HG03558 (cell line): ENCODE results near the gene GOSR2.
"Not testable (repeated sequence)": the region's sequence is repeated elsewhere in the genome, so short reads cannot be mapped to it uniquely, and the experiment has no call there.

Experiments
- ATAC-seq: cut with Tn5 transposase; IDR thresholded peaks from one replicate; pipeline ENCODE4 v1.9.1; 2021; ENCODE audit warnings: moderate number of reproducible peaks; ENCODE audit not compliant: unreplicated experiment; ENCODE audit errors: extremely low read depth

Gene GOSR2

GRCh38 chr17:46953191-46953590, 30.2 kb downstream of the GOSR2 start:
- ATAC-seq, result not testable (repeated sequence)

- no peak for ATAC-seq
Observed at GRCh38 chr17:46958041-46958591, 35.2 kb downstream of the GOSR2 start.

GRCh38 chr17:46960152-46960551, 37.2 kb downstream of the GOSR2 start:
- ATAC-seq, result no peak

- ATAC-seq, result no peak
Observed at GRCh38 chr17:46962374-46962790, 39.4 kb downstream of the GOSR2 start.

- no peak for ATAC-seq
Observed at GRCh38 chr17:46963571-46963970, 40.6 kb downstream of the GOSR2 start.

GRCh38 chr17:46964315-46965265, 41.6 kb downstream of the GOSR2 start:
- no peak for ATAC-seq

- ATAC-seq, result no peak
Observed at GRCh38 chr17:46968224-46968834, 45.4 kb downstream of the GOSR2 start.

GRCh38 chr17:46968896-46969295, 45.9 kb downstream of the GOSR2 start:
- no peak for ATAC-seq

- no peak for ATAC-seq
Observed at GRCh38 chr17:46971647-46972300, 48.8 kb downstream of the GOSR2 start.

GRCh38 chr17:46972346-46972745, 49.4 kb downstream of the GOSR2 start:
- ATAC-seq, result no peak

GRCh38 chr17:46974086-46974485, 51.1 kb downstream of the GOSR2 start:
- no peak for ATAC-seq

- no peak for ATAC-seq
Observed at GRCh38 chr17:46975287-46975686, 52.3 kb downstream of the GOSR2 start.

GRCh38 chr17:46976626-46977270, 53.8 kb downstream of the GOSR2 start:
- no peak for ATAC-seq

- ATAC-seq, result no peak
Observed at GRCh38 chr17:46977348-46977747, 54.4 kb downstream of the GOSR2 start.

- ATAC-seq, result no peak
Observed at GRCh38 chr17:46977750-46978488, 55.0 kb downstream of the GOSR2 start.

GRCh38 chr17:46978489-46979146, 55.7 kb downstream of the GOSR2 start:
- ATAC-seq, result no peak

- ATAC-seq, result no peak
Observed at GRCh38 chr17:46979147-46979863, 56.3 kb downstream of the GOSR2 start, which contains the start of gene RPRML. RPRML (minus strand) TSS chr17:46979253; CDS start chr17:46979007, 246 bp downstream.

GRCh38 chr17:46982577-46982976, 59.6 kb downstream of the GOSR2 start:
- no peak for ATAC-seq
